LoVo (cell line): ENCODE results near the gene MAPT.
A peak's percentile ranks its signal among the peaks of the same experiment; 100 is the strongest.
"Not testable (repeated sequence)": the region's sequence is repeated elsewhere in the genome, so short reads cannot be mapped to it uniquely, and the experiment has no call there.

Experiments
- DNase-seq: peaks from one replicate; pipeline ENCODE4 v3.0.0-alpha.2; 2016; ENCODE audit warnings: low spot score

Gene MAPT

GRCh38 chr17:45900723-45901415 lies 6.5 kb downstream of the MAPT start:
- DNase-seq: no peak

- DNase-seq: peak; percentile 6
Measured at GRCh38 chr17:45902892-45903346, 8.6 kb downstream of the MAPT start.

GRCh38 chr17:45904866-45905265 lies 10.5 kb downstream of the MAPT start:
- no peak for DNase-seq

DNA sequence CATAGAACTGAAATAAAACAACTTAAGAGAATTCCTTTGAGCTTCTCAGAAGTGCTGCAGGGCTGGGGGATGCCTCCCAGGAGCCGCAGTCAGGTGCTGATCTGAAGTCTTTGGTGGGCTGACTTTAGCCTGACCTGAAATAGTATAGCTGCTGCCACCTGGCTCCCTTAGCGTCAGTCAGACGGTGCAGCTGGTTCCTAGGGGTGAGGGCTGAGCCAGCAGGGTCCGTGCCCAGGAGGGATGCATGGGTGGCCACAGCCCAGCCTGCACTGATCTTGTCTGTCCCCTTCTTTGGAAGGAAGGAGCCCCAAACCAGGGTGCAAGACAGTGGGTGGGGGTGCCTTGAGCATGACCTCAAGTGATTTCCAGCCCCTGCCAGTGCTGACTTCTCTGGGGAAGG lies 11.5 kb downstream of the MAPT start:
- no peak for DNase-seq

GRCh38 chr17:45906237-45906636 lies 11.9 kb downstream of the MAPT start:
- DNase-seq: no peak

- DNase-seq: no peak
Measured at GRCh38 chr17:45906927-45907622, 12.7 kb downstream of the MAPT start.

DNA sequence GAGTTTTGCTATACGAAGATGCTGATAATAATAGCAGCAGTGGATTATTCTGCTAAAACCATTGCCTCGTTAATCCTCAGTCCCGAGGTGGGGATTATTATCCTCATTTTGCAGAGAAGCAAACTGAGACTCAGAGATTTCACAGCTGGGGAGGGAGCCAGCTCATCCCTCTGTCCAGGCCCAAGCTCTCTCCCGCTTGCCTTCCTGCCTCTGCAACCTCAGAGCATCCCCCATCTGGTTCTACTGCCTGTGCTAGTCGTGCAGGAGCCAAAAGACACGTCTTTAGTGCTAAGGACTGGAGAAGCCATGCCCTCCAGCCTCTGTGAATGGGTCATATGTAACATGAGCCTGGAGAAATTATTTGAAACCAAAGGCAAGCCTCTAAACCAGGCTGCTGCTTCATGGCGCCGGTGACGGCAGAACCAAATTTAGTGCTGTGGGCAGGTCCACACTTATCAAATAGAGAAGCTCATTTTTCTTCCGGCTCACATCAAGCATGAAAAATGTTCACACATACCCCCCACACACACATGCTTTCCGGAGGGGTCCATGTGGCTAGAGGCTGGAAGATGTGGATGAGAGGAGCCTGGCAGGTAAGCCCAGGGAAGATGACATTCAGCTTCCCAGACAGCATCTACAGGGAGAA lies 13.5 kb downstream of the MAPT start:
- DNase-seq: no peak

- DNase-seq: no peak
Measured at GRCh38 chr17:45908460-45908859, 14.1 kb downstream of the MAPT start.

DNA sequence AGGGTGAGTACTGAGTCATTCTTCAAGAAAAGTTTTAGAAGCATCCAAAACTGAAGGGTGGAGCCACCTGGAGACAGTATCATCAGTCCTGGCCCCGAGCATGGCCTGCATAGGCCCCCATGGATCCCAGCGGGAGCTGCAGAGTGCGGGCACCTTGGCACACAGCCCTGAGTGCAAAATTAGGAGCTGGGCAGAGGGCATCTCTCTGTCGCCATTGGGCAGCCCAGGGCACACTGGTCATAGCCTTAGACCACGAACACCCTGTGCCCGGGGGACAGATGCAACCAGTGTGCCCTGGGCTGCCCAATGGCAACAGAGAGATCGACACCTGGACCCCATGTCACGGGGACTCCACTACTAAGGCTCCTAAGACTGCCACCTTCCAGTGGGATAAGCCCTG lies 14.6 kb downstream of the MAPT start:
- no peak for DNase-seq

DNA sequence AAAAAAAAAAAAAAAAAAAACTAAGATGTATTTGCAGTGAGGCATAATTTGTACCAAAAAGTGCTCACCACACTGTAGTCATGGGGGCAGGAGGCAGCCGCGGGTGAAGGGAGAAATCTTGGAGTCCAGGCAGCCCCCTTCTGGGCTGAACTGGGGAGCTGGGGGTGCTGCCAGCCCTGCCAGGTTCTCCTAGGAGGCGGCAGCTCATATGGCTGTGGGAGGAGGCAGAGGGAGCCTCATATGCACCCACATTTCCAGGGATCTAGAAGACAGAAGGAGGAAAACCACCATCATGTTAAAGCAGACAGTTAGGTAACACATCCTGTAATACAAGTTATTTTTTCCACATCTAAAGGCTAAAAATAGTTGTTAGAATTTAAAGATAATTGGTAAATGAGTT lies 16.3 kb downstream of the MAPT start:
- DNase-seq: no peak

DNA sequence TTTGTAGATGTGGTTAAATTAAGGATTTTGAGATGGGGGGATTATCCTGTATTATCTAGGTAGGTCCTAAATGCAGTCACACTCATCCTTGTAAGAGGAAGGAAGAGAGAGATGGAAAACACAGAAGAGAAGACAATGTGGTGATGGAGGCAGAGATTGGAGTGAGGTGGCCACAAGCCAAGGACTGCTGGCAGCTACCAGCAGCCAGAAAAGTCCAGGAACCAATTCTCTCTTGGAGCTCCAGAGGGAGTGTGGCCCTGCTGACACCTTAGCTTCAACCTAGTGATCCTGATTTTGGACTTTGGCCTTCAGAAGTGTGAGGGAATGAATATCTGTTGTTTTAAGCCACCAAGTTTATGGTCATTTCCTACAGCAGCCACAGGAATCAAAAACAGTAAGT lies 18.0 kb downstream of the MAPT start:
- DNase-seq: no peak

- DNase-seq: not testable (repeated sequence)
Measured at GRCh38 chr17:45913030-45913429, 18.7 kb downstream of the MAPT start.

DNA sequence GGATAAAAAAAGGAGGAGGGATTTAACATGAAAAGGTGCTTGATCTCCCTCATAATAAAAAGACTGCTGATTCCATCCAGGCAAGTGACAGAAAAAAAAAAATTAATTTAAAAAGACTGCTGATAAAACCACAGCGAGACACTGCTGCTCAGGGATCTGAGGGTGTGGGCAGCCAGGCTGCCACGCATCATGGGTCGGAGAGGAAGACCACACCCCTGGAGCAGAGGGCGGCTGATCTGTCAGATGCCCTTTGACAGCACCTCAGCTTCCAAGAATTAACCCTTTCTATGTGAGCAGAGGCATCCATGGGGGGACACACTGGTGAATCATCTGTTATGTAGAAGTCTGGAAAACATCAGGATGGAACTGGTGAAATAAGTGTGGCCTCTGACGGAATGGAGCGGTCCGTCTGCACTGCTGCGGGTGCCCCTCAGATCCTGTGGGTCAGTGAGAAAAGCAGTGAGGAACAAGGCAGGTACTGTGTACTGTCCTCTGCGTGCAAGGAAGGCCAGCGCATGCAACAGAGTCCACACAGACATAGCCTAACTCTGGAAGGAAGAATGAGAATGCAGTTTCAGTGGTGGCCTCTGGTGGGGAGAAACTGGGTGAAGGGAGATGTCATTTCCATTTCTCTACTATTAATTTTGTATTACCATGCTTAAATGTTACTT lies 19.8 kb downstream of the MAPT start:
- no peak for DNase-seq

GRCh38 chr17:45915263-45915662 lies 20.9 kb downstream of the MAPT start:
- no peak for DNase-seq

- no peak for DNase-seq
Measured at GRCh38 chr17:45917081-45917480, 22.7 kb downstream of the MAPT start.

DNA sequence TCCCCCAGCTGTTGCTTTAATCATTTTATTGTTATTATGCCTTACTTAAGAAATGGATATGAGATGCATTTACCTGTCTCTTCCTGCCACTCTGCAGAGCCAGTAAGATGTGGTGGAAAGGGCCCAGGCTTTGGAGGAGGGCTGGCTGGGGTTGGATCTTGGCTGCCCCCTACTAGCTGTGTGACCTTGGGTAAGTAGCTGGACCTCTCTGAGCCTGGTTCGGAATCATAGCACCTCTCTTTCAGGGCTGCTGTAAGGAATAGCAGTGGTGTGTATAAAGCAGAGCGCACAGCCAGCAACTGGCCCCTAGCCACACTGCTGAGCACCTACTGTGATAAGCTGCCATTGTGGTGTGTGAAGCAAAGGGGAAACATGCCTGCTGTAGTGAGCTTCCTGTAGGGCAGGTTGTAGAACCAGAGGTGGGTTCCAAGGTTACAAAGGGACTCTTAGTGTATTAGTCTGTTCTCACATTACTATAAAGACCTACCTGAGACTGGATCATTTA lies 23.9 kb downstream of the MAPT start:
- no peak for DNase-seq

DNA sequence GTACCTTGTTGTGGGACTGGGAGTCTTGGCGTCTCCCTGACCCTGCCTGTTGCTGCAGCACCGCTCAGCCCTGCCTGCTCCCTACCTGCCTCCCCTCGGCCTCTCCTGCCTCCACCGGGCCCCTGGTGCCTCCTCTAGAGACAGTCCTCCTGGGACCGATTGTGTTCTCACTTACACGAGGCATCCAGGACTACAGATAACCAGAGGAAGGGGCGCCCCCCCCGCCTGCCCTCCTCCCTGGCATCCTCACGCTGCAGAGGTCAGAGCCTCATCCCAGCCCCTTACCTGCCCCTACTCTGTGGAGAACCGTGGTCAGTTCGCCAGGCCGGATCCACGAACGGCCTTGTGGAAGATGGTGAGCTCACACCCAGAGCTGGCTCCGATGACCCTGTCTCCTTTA lies 24.8 kb downstream of the MAPT start:
- DNase-seq: no peak

GRCh38 chr17:45920083-45920482 lies 25.7 kb downstream of the MAPT start:
- no peak for DNase-seq

GRCh38 chr17:45923511-45924268 lies 29.3 kb downstream of the MAPT start:
- no peak for DNase-seq

- DNase-seq: no peak
Measured at GRCh38 chr17:45924332-45924820, 30.0 kb downstream of the MAPT start.

- DNase-seq: no peak
Measured at GRCh38 chr17:45925311-45925710, 31.0 kb downstream of the MAPT start.

- DNase-seq: no peak
Measured at GRCh38 chr17:45927247-45927646, 32.9 kb downstream of the MAPT start.
